Activated naive CD4-positive, alpha-beta T cell treated with anti-CD3 and anti-CD28 coated beads, Interleukin-2, amount 50 U/mL, for 24 hours (primary cell): Measurements from ENCODE around the gene SUSD2.

Experiments used
- H3K27ac Mint-ChIP-seq: one replicate; pipeline ENCODE4 v1.8.0; 2021; ENCODE audit warnings: mild to moderate bottlenecking, mixed read lengths
- H3K27me3 Mint-ChIP-seq: one replicate; pipeline ENCODE4 v1.8.0; 2021; ENCODE audit warnings: mixed read lengths
- H3K36me3 Mint-ChIP-seq: one replicate; pipeline ENCODE4 v1.8.0; 2021; ENCODE audit warnings: mixed read lengths
- H3K4me1 Mint-ChIP-seq: one replicate; pipeline ENCODE4 v1.8.0; 2021; ENCODE audit warnings: mixed read lengths
- H3K4me3 Mint-ChIP-seq: one replicate; pipeline ENCODE4 v1.8.0; 2021; ENCODE audit warnings: mild to moderate bottlenecking, mixed read lengths
- H3K9me3 Mint-ChIP-seq: one replicate; pipeline ENCODE4 v1.8.0; 2021; ENCODE audit warnings: mixed read lengths

Gene SUSD2

DNA sequence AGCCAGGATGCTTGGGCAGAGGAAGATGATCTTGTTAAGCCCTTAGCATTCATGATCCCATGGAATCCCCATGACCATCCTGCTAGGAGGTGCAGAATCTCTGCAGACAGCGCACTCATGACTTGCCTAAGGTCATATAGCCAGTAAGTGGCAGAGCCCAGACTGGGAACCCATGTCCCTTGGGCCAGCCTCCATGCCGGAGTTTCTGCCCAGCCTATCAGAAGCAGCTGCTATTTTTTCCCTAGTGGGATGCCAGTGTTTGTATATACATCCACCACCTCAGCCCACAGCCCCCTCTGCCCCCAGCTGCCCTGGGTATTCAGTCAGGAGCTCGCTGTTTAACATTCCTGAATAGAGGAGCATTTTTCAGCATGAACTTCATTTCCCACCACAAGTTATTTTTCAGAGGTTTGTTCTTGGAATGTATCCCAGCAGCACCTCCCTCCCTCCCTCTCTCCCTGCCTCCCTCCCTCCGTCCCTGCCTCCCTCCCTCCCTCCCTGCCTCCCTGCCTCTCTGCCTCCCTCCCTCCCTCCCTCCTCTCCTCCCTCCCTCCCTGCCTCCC, 34.4 kb upstream of the SUSD2 start:
- H3K9me3 Mint-ChIP-seq: no peaks in the 10 kb centered on the region
- H3K27ac Mint-ChIP-seq: no peak overlapping the region
- no peak overlapping the region for H3K4me3 Mint-ChIP-seq
- peaks cover 87% of the 10 kb centered on the region for H3K4me1 Mint-ChIP-seq
- no peaks in the 10 kb centered on the region for H3K36me3 Mint-ChIP-seq
- H3K27me3 Mint-ChIP-seq: no peaks in the 10 kb centered on the region

DNA sequence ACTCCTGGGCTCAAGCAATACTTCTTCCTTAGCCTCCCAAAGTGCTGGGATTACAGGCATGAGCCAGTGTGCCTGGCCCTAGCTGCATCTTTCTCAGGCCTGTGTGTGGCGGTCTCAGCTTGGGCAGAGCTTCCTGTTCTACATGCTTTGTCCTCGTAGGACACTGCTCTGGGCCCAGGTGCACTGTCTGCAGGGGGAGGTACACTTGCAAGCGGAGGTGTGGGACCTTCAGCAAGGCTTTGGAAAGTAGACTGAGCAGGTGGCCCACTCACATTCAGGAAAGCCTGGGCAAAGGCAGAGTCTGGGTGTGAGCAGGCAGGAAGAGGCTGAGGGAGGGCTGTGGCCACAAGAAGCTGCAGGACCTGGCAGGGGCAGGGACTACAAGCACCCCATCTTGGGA, 33.6 kb upstream of the SUSD2 start:
- H3K4me3 Mint-ChIP-seq: peak overlapping the region; percentile 51
- H3K9me3 Mint-ChIP-seq: no peaks in the 10 kb centered on the region
- H3K27me3 Mint-ChIP-seq: no peaks in the 10 kb centered on the region
- H3K36me3 Mint-ChIP-seq: no peaks in the 10 kb centered on the region
- H3K27ac Mint-ChIP-seq: peak overlapping the region; percentile 88
- H3K4me1 Mint-ChIP-seq: peaks cover 87% of the 10 kb centered on the region

DNA sequence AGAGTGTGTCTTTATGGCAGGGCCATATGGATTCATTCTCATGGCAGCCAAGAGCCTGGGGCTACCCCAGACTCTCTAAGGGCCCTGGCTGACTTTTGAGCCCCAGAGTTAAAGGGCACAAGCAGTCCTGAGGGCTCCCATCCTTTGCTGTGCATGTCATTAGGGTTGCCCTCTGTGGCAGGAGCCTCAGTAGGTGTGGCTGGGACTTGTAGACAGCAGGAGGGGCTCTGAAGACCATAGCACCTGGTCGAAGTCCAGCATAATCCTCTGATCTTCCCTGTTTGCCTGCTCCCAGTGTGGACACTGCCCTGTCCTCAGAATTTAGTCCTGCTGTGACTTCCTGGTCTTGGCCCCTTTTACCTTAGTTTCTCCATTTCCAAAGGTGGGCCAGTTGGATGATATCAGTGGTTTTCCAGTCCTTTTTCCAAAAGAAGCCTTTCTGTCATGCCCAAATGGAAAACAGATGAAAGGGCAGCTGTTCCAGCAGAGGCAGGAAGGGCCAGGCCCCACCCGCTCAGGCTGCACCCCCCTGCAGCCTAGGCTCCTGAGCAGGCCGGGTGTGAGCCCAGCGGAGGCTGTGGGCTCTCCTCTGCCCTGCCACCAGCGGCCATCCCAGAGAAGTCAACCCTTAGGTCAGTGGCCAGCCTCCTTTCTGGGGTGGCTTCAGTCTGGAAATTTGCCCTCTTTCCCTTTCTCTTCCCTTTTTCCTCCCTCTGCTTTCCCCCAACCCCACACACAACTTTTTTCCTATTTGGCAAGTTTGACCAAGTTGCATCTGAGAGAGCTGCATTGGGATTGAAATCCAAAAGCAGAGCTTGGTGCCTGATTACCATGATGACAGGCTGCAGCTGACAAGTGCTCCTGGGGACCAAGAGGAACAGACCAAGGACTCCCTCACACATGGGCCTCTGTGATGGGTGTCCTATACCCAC, 32.8 kb upstream of the SUSD2 start:
- peaks cover 87% of the 10 kb centered on the region for H3K4me1 Mint-ChIP-seq
- H3K4me3 Mint-ChIP-seq: no peak overlapping the region
- no peak overlapping the region for H3K27ac Mint-ChIP-seq
- no peaks in the 10 kb centered on the region for H3K27me3 Mint-ChIP-seq
- H3K36me3 Mint-ChIP-seq: no peaks in the 10 kb centered on the region
- H3K9me3 Mint-ChIP-seq: no peaks in the 10 kb centered on the region

DNA sequence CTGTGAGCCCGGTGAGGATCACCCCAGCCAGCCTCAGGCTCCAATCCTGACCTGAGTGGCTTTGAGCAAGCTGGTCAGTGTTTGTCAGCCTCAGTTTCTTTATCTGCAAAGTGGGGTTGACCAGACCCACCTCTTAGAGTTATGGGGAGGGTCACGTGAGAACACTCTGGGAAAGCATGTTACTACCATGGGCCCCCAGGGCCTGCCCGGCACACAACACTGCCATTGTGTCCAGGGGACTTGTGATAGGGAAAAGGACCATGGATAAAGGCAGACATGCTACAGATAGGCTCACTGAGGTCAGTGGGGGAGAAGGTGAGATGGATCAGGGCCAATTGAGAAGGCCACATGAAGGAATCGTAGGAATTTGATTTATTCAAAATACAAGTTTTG, 32.1 kb upstream of the SUSD2 start:
- Mint-ChIP-seq H3K4me3 (no peak overlapping the region), H3K27me3 (no peaks in the 10 kb centered on the region), H3K9me3 (no peaks in the 10 kb centered on the region), H3K4me1 (peaks cover 87% of the 10 kb centered on the region), H3K36me3 (no peaks in the 10 kb centered on the region), H3K27ac (peak overlapping the region; percentile 83)

DNA sequence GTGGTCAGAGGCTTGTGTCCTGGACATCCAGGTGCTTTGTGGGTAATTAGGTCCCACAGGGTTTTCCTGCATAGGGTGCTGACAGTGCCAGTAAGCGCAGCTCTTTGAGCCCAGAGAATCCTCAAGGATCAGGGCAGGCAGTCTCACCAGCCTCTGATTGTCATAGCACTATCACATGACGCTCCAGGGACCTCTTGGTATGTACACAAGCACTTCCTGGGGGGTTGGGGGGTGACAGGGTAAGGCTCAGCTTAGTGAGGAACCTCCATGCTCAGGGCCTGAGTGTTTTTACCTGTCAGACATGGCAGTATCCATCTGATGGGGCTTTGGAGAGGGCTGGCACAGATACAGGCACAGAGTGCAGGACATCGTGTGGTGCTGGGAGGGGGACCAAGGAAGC, 27.9 kb upstream of the SUSD2 start:
- peak overlapping the region; percentile 23 for H3K4me3 Mint-ChIP-seq

DNA sequence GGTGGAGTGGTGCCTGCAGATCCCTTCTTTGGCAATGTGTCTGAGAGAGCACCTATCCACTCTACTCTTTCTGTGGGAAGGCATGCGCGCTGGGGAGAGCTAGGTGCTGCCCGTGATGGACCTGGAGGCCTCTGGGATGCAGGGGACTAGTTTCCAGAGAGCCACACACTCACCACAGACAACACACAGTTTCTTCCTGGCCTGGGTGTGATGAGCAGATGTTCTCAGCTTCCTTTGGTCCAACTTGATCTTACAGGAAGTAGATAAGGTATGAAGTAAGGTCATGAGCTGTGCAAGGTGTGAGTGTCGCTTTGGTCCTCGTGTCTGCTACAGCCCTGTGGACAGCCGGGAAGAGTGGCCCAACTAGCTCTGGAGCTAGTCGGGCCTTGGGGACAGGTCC, 27.3 kb upstream of the SUSD2 start:
- Mint-ChIP-seq H3K36me3 (no peaks in the 10 kb centered on the region), H3K4me1 (peaks cover 85% of the 10 kb centered on the region), H3K9me3 (no peaks in the 10 kb centered on the region), H3K27me3 (no peaks in the 10 kb centered on the region), H3K4me3 (peak overlapping the region; percentile 47), H3K27ac (peak overlapping the region; percentile 57)

More for the DNA sequence above, 27.9 kb upstream of the SUSD2 start:
- H3K27ac Mint-ChIP-seq: peak overlapping the region; percentile 55
- peaks cover 86% of the 10 kb centered on the region for H3K4me1 Mint-ChIP-seq
- H3K36me3 Mint-ChIP-seq: no peaks in the 10 kb centered on the region
- H3K9me3 Mint-ChIP-seq: no peaks in the 10 kb centered on the region
- H3K27me3 Mint-ChIP-seq: no peaks in the 10 kb centered on the region

DNA sequence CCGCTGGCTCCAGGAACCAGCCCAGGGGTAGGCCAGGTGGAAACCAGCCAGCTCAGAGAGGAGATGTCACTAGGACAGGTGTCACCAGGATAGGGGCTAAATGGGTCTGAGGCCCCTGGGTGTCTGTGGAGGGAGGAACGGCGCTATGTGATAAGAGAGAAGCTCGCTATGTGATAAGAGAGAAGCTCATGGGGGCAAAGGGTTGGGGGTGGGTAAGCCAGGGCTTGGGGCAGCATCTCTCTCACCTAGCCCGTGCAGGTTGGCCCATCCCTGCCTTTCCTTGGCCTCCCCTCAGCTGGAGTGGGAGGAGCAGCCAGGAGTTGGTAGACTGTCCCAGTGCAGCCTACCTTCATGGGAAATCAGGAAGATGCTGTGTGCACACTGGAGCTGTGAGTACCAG, 26.5 kb upstream of the SUSD2 start:
- peaks cover 80% of the 10 kb centered on the region for H3K4me1 Mint-ChIP-seq
- H3K9me3 Mint-ChIP-seq: no peaks in the 10 kb centered on the region
- H3K36me3 Mint-ChIP-seq: no peaks in the 10 kb centered on the region
- no peaks in the 10 kb centered on the region for H3K27me3 Mint-ChIP-seq
- peak overlapping the region; percentile 42 for H3K27ac Mint-ChIP-seq
- H3K4me3 Mint-ChIP-seq: peak overlapping the region; percentile 61

DNA sequence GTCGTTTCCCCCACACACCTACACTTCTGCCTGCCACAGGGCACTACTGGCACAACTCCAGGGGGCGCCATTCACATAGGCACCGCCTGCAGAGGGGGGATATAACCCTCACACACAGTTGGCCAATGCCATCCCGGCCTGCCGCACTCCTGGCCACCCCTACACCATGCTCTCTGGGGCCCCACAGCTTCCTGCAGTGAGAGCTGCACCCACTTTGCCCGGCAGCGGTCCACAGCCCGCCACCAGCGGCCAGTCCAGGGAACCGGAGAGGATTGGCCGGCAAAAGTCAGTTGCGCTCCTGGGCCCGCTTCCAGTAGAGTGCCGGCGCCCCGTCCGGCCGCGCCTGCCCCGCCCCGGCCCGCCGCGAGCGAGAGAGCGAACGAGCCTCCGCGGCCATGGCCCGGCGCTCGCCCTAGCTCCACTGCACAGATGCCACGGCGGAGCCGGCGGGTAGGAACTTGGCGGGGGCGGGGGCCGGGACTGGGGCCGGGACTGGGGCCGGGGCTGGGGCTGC, 25.6 kb upstream of the SUSD2 start:
- Mint-ChIP-seq H3K36me3 (no peaks in the 10 kb centered on the region), H3K27ac (no peak overlapping the region)

DNA sequence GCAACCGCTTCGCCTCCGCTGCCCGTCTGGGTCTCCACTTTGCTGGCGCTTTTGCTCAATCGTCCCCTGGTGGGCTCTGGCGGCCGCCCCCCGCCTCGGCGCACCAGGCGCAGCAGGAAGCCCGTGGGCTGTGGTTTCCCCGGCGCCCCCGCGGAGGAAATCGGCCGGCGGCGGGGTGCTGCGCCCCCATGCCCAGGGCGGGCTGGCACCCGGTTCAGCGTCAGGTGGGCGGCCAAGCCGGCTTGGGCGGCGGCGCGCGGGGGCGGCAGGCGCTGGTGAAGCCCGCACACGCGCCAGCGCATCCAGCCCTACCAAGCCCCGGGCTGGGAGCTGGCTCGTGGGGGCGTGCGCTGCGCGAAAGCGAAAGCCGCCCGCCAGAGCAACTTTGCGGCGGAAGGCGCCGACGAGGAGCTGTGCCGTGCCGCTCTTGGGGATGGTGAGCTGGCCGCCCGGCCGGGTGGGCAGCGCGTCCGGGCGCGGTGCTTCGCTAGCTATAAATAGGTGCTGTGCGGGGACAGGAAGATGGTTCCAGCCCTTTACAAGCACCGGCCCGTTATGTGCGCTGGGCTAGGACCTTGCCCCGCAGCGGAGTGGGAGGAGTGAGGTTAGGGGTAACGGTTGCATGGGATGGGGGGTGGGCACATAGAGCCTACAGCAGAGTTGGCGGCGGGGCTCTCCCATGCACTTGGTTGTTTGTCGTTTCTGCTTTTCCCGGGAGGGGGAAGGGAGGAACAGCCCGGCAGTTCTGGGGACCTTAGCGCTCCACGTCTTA, 25.0 kb upstream of the SUSD2 start:
- peak overlapping the region; percentile 91 for H3K4me3 Mint-ChIP-seq
- H3K27me3 Mint-ChIP-seq: no peaks in the 10 kb centered on the region
- no peaks in the 10 kb centered on the region for H3K9me3 Mint-ChIP-seq
- peaks cover 80% of the 10 kb centered on the region for H3K4me1 Mint-ChIP-seq
- no peaks in the 10 kb centered on the region for H3K36me3 Mint-ChIP-seq
- H3K27ac Mint-ChIP-seq: peak overlapping the region; percentile 88

More for the DNA sequence above, 25.6 kb upstream of the SUSD2 start:
- Mint-ChIP-seq H3K27me3 (no peaks in the 10 kb centered on the region), H3K9me3 (no peaks in the 10 kb centered on the region), H3K4me1 (peaks cover 77% of the 10 kb centered on the region), H3K4me3 (peak overlapping the region; percentile 61)

DNA sequence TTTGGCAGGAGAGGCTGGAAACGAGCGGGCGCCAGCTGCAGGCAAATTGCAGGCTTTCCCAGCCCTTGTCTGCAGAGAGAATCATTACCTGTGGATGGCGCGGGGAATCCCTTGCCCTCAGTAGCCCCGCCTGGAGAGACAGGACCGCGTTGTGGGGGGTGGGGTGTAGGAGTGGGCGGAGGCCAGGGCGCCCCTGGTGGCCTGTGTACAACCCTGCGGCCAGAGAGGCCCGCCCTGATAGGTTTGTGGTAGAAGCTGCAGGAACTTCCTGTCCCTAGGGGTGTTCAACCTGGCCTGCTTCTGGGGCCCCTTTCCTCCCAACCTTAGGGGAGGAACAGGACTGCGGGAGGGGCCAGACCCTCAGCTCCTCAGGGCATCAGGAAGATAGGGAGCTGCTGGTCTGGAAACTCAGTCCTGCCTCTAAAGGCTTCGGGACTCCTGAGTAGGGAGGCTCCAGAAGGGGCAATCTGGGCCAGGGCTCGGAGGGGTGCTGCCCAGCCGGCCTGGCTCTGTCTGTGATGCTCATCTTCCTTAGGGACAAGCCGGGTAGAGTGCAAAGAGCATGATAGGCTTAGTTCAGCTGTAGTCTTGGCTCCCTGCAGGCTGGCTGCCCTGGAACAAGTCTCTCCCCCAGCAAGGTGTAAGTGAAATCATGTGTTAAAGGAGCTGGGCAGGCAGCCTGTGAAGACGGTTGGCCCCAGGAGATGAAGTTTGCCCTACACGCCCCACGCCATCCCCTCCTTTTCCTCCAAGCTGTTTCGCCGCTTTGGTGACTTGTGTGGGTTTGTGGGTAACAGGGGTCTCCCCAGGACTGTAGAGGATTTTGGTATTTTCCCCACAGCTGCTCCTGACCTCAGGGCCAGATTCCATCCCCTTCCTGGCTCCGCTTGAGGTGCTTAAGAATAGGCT, 24.1 kb upstream of the SUSD2 start:
- H3K9me3 Mint-ChIP-seq: no peaks in the 10 kb centered on the region
- H3K36me3 Mint-ChIP-seq: no peaks in the 10 kb centered on the region
- H3K4me1 Mint-ChIP-seq: peaks cover 78% of the 10 kb centered on the region
- H3K27me3 Mint-ChIP-seq: no peaks in the 10 kb centered on the region
- H3K4me3 Mint-ChIP-seq: peak overlapping the region; percentile 91
- H3K27ac Mint-ChIP-seq: peak overlapping the region; percentile 88

DNA sequence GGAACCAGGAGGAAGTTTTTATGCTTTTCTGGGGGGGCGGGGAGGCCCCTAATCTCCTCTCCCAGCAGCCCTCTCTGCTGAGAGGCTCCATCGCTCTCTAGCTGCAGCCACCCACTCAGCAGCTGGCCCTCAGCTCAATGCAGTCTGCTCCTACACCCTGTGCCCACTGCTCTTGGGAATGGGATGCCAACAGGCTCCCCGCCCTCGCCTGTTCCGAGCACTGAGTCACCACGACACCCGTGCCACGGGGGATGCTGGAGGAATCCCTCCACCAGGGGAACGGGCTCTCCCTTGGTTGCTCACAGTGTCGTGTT, 23.5 kb upstream of the SUSD2 start:
- Mint-ChIP-seq H3K4me1 (peaks cover 72% of the 10 kb centered on the region), H3K4me3 (peak overlapping the region; percentile 91), H3K9me3 (no peaks in the 10 kb centered on the region), H3K36me3 (no peaks in the 10 kb centered on the region), H3K27ac (no peak overlapping the region), H3K27me3 (no peaks in the 10 kb centered on the region)

DNA sequence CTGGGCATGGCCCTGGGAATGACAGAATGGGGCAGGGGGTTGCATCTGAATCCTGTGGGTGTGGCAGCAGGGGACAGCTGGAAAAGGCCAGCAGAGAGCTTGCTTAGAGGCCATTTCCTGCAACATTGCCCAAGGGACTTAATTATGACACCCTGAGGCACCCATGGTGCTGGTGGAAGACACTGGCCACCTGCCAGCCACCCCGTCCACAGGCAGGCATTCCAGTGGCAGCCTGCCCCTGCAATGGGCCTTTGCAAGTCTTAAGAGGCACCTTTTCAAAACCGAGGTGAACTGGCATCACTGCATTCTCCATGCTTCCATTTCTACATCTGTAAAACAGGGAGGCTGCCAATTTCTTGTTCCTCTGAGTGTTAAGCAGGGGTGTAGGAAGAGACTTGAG, 21.6 kb upstream of the SUSD2 start:
- H3K9me3 Mint-ChIP-seq: no peaks in the 10 kb centered on the region
- peak overlapping the region; percentile 68 for H3K27ac Mint-ChIP-seq
- H3K27me3 Mint-ChIP-seq: no peaks in the 10 kb centered on the region
- H3K4me3 Mint-ChIP-seq: no peak overlapping the region
- H3K4me1 Mint-ChIP-seq: peaks cover 53% of the 10 kb centered on the region
- H3K36me3 Mint-ChIP-seq: no peaks in the 10 kb centered on the region

DNA sequence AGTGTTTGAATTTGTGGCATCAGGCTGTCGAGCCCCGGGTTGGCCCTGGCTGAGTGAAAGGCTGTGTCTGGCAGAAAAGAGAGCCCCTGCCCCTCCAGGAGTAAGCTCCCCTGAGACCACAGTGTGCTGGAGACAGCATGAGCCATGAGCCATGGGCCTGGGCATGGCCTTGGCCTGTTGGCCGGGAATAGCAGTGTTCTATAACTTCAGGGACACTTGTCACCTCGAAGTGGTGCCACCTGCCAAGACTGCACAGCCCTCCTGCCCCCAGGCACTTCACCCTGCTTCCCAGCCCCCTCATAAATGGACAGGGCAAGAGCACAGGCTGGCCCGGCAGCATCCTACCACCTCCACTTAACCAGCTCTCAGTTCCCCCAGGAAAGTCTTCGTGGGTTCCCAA, 20.7 kb upstream of the SUSD2 start:
- no peak overlapping the region for H3K27ac Mint-ChIP-seq
- H3K4me1 Mint-ChIP-seq: peaks cover 44% of the 10 kb centered on the region
- no peaks in the 10 kb centered on the region for H3K36me3 Mint-ChIP-seq
- H3K4me3 Mint-ChIP-seq: no peak overlapping the region
- no peaks in the 10 kb centered on the region for H3K9me3 Mint-ChIP-seq
- H3K27me3 Mint-ChIP-seq: no peaks in the 10 kb centered on the region

DNA sequence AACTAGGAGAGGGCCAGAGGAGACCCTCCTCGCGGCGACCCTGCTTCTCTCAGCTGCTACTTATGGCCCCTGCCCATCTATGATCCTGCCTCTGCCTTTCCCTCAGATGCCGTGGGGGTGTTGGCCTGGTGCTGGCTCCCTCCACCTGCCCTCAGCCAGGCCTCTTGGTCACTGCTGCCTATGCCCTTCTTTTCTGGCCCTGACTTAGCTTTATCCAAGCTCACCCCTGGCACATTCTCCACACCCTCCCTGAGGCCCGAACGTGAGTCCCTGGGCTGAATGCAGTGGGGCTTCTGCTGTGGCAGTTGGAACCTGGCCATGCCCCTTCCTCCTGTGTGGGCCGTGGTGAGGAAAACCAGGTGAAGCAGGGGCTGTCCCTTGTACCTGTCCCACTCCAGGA, 19.8 kb upstream of the SUSD2 start:
- peaks cover 41% of the 10 kb centered on the region for H3K4me1 Mint-ChIP-seq
- no peak overlapping the region for H3K4me3 Mint-ChIP-seq
- H3K9me3 Mint-ChIP-seq: no peaks in the 10 kb centered on the region
- H3K27me3 Mint-ChIP-seq: no peaks in the 10 kb centered on the region
- peak overlapping the region; percentile 55 for H3K27ac Mint-ChIP-seq
- H3K36me3 Mint-ChIP-seq: no peaks in the 10 kb centered on the region

DNA sequence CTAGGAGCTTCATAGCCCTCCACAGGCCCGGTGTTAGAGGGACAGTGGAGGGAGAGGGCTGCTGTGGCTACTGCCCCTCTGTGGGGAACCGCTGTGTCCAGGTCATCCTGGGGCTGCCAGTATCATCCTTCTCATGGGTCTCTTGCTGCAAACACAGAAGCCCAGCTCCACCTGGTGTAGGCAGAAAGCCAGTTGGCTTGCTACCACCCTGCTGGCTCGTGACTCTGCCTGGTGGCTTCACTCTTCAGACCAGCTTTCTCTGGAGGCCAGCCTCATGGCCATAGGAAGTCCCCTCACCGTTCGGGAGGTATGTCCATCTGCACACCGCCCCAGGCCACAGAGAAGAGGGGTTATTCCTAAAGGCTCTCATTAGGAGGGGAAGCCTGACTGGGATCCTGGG, 19.4 kb upstream of the SUSD2 start:
- Mint-ChIP-seq H3K27ac (peak overlapping the region; percentile 6), H3K9me3 (no peaks in the 10 kb centered on the region), H3K4me1 (peaks cover 36% of the 10 kb centered on the region), H3K36me3 (no peaks in the 10 kb centered on the region), H3K4me3 (no peak overlapping the region), H3K27me3 (no peaks in the 10 kb centered on the region)
